Activated CD4-positive, alpha-beta T cell treated with anti-CD3 and anti-CD28 coated beads, Interleukin-10, Interleukin-2, amounts not matched to agents 100 ng/mL and 50 ng/mL, durations not matched to agents 16 hours and 8 hours (primary cell): ENCODE results near the gene SBSN.

Source experiments
- DNase-seq: peaks from one replicate; pipeline ENCODE4 v3.0.0-alpha.2; 2020

The SBSN gene

GRCh38 chr19:35528218-35529038 is at the start of gene SBSN:
Gene SBSN (minus strand): TSS chr19:35528311. CDS start chr19:35528281, 30 bp downstream.
- DNase-seq: no peak

GRCh38 chr19:35571406-35571965 is 43.4 kb upstream of the SBSN start:
- no peak for DNase-seq

GRCh38 chr19:35569281-35569781 is 41.2 kb upstream of the SBSN start:
- no peak for DNase-seq

GRCh38 chr19:35566738-35567137 is 38.6 kb upstream of the SBSN start:
- DNase-seq: no peak

- no peak for DNase-seq
Measured at GRCh38 chr19:35565016-35565856, 37.1 kb upstream of the SBSN start.

GRCh38 chr19:35563207-35563829 is 35.2 kb upstream of the SBSN start, which contains the start of gene ATP4A:
Gene ATP4A (minus strand): TSS chr19:35563658. CDS start chr19:35563629, 29 bp downstream.
- DNase-seq: no peak

GRCh38 chr19:35562776-35563175 is 34.7 kb upstream of the SBSN start:
- DNase-seq: no peak

- no peak for DNase-seq
Measured at GRCh38 chr19:35562336-35562735, 34.2 kb upstream of the SBSN start.

- no peak for DNase-seq
Measured at GRCh38 chr19:35561436-35561835, 33.3 kb upstream of the SBSN start.

- DNase-seq: no peak
Measured at GRCh38 chr19:35560677-35561076, 32.6 kb upstream of the SBSN start.

GRCh38 chr19:35560271-35560670 is 32.2 kb upstream of the SBSN start:
- DNase-seq: no peak

GRCh38 chr19:35559781-35560180 is 31.7 kb upstream of the SBSN start:
- no peak for DNase-seq

- DNase-seq: no peak
Measured at GRCh38 chr19:35559281-35559659, 31.2 kb upstream of the SBSN start.

GRCh38 chr19:35558400-35559280 is 30.5 kb upstream of the SBSN start:
- no peak for DNase-seq

GRCh38 chr19:35557539-35558399 is 29.7 kb upstream of the SBSN start:
- DNase-seq: peak; percentile 44

GRCh38 chr19:35556846-35557538 is 28.9 kb upstream of the SBSN start:
- no peak for DNase-seq

GRCh38 chr19:35556025-35556590 is 28.0 kb upstream of the SBSN start:
- no peak for DNase-seq

- DNase-seq: peak; percentile 26
Measured at GRCh38 chr19:35555301-35556005, 27.3 kb upstream of the SBSN start.

- no peak for DNase-seq
Measured at GRCh38 chr19:35554076-35554475, 26.0 kb upstream of the SBSN start.
